Choroid plexus epithelial cell (primary cell): Measurements from ENCODE around the gene CDYL2.
A peak's percentile ranks its signal among the peaks of the same experiment; 100 is the strongest.

Experiments used
- DNase-seq: peaks from one replicate; pipeline ENCODE4 v3.0.0-alpha.2; 2010; ENCODE audit warnings: low read depth
- H3K4me3 ChIP-seq: 2 replicates; pipeline ENCODE4 v1.5.1; 2011; ENCODE audit warnings: low read depth, mild to moderate bottlenecking, control low read depth, low read length, moderate library complexity
- CTCF ChIP-seq: conservative IDR thresholded peaks from 2 replicates; pipeline ENCODE4 v1.5.1; 2011; ENCODE audit warnings: low read depth, mild to moderate bottlenecking, control low read depth, inconsistent platforms, low read length, moderate library complexity

The CDYL2 gene

DNA sequence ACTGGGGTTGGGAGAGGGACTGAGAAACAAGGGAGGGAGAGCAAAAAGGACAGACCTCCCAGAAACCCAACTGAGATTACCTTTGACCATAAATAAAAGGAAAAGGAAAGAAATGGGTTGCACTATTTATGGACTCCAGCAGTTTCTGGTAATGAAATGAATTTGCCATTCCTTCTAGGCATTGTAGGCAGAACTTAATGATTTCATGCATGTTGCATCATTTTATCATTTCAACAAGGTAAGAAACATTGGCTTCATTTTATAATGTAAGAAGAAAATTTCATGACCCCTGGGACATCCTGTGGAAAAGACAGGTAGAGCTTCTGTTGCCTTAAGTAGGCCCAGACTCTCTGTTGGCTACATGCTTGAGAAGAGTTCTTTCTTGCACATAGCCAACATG is 8.2 kb upstream of the CDYL2 start:
- no peak for DNase-seq
- no peak overlapping the region for H3K4me3 ChIP-seq
- no peak for TF ChIP-seq CTCF

DNA sequence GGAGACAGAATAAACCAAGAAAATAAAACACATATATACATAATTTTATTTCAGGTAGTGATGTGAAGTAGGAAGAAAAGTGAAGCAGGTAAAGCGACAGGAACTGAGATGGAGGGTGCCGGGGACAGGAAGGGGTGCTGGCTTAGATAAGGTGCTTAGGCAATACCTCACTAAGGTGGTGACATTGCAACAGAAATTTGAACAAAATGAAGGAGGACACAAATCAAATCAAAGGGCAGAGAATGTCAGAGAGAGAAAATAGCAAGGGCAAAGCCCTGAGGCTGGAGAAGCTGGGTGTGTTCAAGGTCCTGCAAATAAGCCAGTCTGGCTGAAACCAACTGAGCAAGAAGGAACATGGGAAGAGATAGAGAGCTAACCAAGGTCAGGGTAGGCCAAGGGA is 5.0 kb upstream of the CDYL2 start:
- DNase-seq, result no peak

DNA sequence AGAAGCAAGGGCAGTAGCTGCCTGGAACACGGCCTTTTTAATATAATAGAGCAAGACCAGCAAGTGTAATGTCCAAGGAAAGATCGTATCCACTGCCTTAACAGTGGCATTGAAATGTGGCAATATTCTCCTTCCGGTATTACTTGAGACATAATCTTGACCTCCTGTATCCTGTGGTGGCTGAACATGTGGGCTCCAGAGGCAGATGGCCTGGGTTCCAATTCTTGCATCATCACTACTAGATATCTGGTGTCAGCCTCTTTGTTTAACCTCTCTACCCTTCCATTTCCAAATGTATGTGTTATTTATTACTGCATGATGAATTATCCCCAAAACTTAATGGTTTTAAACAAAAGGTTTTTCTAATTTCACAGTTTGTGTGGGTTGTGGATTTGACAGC is 3.5 kb upstream of the CDYL2 start:
- no peak for DNase-seq
- no peak for TF ChIP-seq CTCF

More for the DNA sequence above, 5.0 kb upstream of the CDYL2 start:
- H3K4me3 ChIP-seq, result no peak overlapping the region
- no peak for TF ChIP-seq CTCF

DNA sequence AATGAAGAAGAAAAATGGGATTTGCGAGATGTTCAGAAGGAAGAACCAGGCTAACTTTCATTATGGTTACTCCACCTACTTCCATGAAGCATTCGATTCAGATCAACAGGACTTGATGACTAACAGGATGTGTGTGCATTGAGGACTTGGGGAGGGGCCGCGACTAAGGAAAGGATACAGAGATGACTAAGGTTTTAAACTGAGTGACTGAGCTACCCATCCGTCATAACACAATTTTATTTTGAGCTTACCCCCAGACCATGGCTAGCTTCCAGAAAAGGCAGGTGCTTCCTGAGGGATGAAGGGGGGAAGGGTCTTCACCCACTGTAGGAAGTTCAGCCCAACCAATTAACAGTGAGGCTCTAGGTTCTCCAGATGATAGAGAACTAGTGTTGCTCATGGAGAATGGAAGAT is 2.5 kb upstream of the CDYL2 start:
- no peak for TF ChIP-seq CTCF
- peak; percentile 59 for DNase-seq
- H3K4me3 ChIP-seq, result no peak overlapping the region

More for the DNA sequence above, 3.5 kb upstream of the CDYL2 start:
- no peak overlapping the region for H3K4me3 ChIP-seq

DNA sequence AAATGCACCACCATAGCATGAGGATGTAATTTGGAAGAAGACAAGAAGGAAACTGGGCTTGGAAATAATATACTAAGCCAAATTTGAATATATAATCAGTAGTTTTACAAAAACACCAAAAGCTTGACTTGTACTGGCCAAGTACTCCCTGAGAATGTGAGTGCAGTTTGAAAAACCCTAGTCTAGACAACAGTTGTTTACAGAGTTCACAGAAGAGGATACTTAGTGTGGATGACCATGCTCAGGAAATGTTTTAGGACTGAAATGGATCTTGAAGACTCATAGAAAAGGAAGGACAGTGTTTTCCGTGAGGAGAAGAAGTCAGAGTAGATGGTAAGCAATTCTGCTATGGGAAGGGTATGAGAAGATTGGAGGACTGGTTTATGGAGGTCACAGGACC is 1.9 kb upstream of the CDYL2 start:
- no peak overlapping the region for H3K4me3 ChIP-seq
- DNase-seq, result no peak
- TF ChIP-seq CTCF, result no peak

- peak; percentile 72 for DNase-seq
- no peak for TF ChIP-seq CTCF
- peak overlapping the region; percentile 89 for H3K4me3 ChIP-seq
These were observed 307 bp downstream of the CDYL2 start for GRCh38 chr16:80804056-80804525.

DNA sequence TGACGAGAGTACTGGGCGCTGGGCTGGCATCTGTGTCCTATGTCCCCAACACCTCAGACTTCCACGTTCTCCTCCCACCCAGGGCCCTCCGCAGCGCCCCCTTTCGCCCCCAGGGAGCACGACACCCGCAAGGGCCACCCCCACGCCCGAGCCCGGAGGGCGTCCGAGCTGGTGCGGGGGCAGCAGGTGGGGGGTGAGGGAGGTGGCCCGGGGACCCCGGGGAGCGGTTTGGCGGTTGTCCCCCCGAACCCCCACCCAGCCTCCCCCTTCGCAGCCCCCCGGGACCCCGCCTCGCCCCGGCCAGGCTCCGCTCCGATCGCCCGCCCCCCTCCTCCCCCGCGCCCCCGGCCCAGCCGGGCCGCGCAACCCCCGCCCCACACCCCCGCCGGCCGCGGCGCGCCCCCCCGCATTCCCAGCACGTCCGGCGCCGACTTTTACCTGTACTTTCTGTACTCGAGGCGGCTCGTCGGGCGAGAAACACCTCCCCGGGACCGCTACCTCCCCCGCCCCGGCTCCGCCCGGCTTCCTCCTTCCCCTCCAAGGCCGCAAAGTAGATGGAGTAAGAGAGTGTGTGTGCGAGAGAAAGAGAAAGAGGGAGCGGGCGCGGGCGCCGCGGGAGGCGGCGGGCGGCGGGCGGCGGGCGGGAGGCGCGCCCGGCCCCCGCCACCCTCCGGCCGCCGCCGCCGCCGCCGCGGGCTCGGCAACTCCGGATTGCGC is 901 bp downstream of the CDYL2 start:
- DNase-seq, result peak; percentile 24
- H3K4me3 ChIP-seq, result peak overlapping the region; percentile 89
- TF ChIP-seq CTCF, result peak; percentile 66
